SK-N-SH treated with all-trans-retinoic acid at 6 μM for 48 hours (cell line): ENCODE measurements around the gene HCRTR1.

Experiments
- BACH2 ChIP-seq: fragments of 250-450 bp; sonication (Bioruptor Pico); IDR thresholded peaks from 2 replicates; pipeline ENCODE4 v1.9.0; 2021; ENCODE audit warnings: mild to moderate bottlenecking, borderline replicate concordance
- CSDC2 ChIP-seq: fragments of 250-450 bp; sonication (Bioruptor Pico); IDR thresholded peaks from 2 replicates; pipeline ENCODE4 v1.5.0; 2020; ENCODE audit warnings: mild to moderate bottlenecking, moderate library complexity
- RARB ChIP-seq: fragments of 250-450 bp; sonication (Bioruptor Pico); IDR thresholded peaks from 2 replicates; pipeline ENCODE4 v1.8.0; 2021; ENCODE audit warnings: mild to moderate bottlenecking, moderate library complexity
- ZFP3 ChIP-seq: fragments of 250-450 bp; sonication (Bioruptor Pico); IDR thresholded peaks from 2 replicates; pipeline ENCODE4 v1.5.0; 2020; ENCODE audit warnings: mild to moderate bottlenecking, moderate library complexity
- ZNF70 ChIP-seq: fragments of 450-650 bp; formaldehyde crosslinking; IDR thresholded peaks from 2 replicates; pipeline ENCODE4 v1.5.0; 2020; ENCODE audit warnings: mild to moderate bottlenecking, moderate library complexity
- TF ChIP-seq, protein P1 (sequence below): fragments of 250-450 bp; sonication (Bioruptor Pico); IDR thresholded peaks from 2 replicates; pipeline ENCODE4 v1.8.0; 2021; ENCODE audit warnings: low read depth, mild to moderate bottlenecking, moderate library complexity, borderline replicate concordance

DNA sequence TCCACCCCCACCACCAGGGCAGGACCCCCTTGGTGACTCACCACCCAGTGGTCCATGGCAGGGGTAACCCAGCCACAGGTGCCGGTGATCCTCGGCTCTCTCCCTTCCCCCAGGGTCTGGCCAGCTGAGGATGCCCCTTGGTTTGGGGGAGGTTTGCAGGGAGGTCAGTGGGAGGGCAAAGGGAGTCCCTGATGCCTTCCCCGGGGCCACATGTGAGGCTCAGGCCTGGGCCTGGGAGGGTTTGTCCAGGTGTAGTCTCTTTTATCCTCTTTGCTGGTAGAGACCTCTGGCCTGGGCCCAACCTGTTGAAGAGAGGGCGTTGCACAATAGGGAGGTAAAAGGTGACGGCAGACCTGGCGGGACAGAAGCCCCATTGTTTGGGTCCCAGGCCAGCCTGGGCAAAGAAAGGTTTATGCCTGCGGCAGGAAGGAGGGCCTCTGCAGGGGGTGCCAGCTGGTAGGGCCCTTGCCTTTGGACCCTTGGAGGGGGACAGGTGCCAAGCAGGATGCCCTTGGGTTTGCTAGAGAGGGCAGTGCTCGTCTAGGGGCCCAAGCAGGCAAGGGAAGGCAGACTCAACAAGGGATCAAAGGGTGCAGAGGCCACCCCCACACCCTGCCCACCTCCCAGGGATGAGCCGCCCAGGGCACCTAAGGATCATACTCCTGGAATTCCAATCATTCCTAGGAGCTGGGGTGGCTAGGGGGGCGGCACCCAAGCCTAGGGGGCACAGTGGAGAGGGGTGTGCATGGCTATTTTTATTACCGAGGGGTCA, 41.9 kb upstream of the HCRTR1 start:
- no peak for TF ChIP-seq ZNF70 (CRISPR knock-in tag)
- no peak for TF ChIP-seq RARB (CRISPR knock-in tag)
- no peak for TF ChIP-seq CSDC2 (CRISPR knock-in tag)
- TF ChIP-seq BACH2 (CRISPR knock-in tag), result no peak
- TF ChIP-seq, protein P1, sequence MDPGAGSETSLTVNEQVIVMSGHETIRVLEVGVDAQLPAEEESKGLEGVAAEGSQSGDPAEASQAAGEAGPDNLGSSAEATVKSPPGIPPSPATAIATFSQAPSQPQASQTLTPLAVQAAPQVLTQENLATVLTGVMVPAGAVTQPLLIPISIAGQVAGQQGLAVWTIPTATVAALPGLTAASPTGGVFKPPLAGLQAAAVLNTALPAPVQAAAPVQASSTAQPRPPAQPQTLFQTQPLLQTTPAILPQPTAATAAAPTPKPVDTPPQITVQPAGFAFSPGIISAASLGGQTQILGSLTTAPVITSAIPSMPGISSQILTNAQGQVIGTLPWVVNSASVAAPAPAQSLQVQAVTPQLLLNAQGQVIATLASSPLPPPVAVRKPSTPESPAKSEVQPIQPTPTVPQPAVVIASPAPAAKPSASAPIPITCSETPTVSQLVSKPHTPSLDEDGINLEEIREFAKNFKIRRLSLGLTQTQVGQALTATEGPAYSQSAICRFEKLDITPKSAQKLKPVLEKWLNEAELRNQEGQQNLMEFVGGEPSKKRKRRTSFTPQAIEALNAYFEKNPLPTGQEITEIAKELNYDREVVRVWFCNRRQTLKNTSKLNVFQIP (CRISPR knock-in tag), result no peak
- no peak for TF ChIP-seq ZFP3 (CRISPR knock-in tag)
